NCI-H526 treated with DMSO at 0.1 percent for 48 hours (cell line): Measurements from ENCODE around the gene NFIX.

ENCODE experiments used
- DNase-seq: peaks from one replicate; lab custom pipeline; 2025; lab: John Stamatoyannopoulos, UW

Gene NFIX

GRCh38 chr19:13073263-13073662 lies 78.0 kb downstream of the NFIX start:
- no peak for DNase-seq

- no peak for DNase-seq
Measured at GRCh38 chr19:13074378-13074777, 79.1 kb downstream of the NFIX start.

GRCh38 chr19:13076320-13076719 lies 81.0 kb downstream of the NFIX start:
- no peak for DNase-seq

GRCh38 chr19:13076787-13077186 lies 81.5 kb downstream of the NFIX start:
- DNase-seq: no peak

- no peak for DNase-seq
Measured at GRCh38 chr19:13077240-13077639, 82.0 kb downstream of the NFIX start.

GRCh38 chr19:13078381-13078780 lies 83.1 kb downstream of the NFIX start:
- DNase-seq: no peak

- no peak for DNase-seq
Measured at GRCh38 chr19:13078897-13079541, 83.7 kb downstream of the NFIX start.

GRCh38 chr19:13079542-13079986 lies 84.3 kb downstream of the NFIX start:
- DNase-seq: no peak

- no peak for DNase-seq
Measured at GRCh38 chr19:13082192-13083007, 87.1 kb downstream of the NFIX start.

- no peak for DNase-seq
Measured at GRCh38 chr19:13083008-13083404, 87.7 kb downstream of the NFIX start.

- DNase-seq: no peak
Measured at GRCh38 chr19:13083627-13084026, 88.4 kb downstream of the NFIX start.

- DNase-seq: no peak
Measured at GRCh38 chr19:13085666-13086065, 90.4 kb downstream of the NFIX start.

GRCh38 chr19:13086341-13086740 lies 91.1 kb downstream of the NFIX start:
- DNase-seq: no peak

- no peak for DNase-seq
Measured at GRCh38 chr19:13087295-13087694, 92.0 kb downstream of the NFIX start.

GRCh38 chr19:13087795-13088537 lies 92.7 kb downstream of the NFIX start:
- no peak for DNase-seq

- DNase-seq: no peak
Measured at GRCh38 chr19:13089139-13089856, 94.0 kb downstream of the NFIX start.

- DNase-seq: no peak
Measured at GRCh38 chr19:13089857-13090507, 94.7 kb downstream of the NFIX start.

- no peak for DNase-seq
Measured at GRCh38 chr19:13090511-13091231, 95.4 kb downstream of the NFIX start.

GRCh38 chr19:13091400-13092157 lies 96.3 kb downstream of the NFIX start:
- DNase-seq: no peak

GRCh38 chr19:13092158-13092543 lies 96.9 kb downstream of the NFIX start:
- DNase-seq: no peak
